IPS-18c (cell line): Measurements from ENCODE around the gene VIPR2.
"Not testable (repeated sequence)": the region's sequence is repeated elsewhere in the genome, so short reads cannot be mapped to it uniquely, and the experiment has no call there.

Source experiments
- H3K4me3 ChIP-seq: 2 replicates; pipeline ENCODE4 v1.7.0; 2013; ENCODE audit warnings: low read depth, mild to moderate bottlenecking, low read length, moderate library complexity; ENCODE audit not compliant: insufficient read depth
- H3K9me3 ChIP-seq: one replicate; pipeline ENCODE4 v1.6.1; 2013; ENCODE audit warnings: mild to moderate bottlenecking, low read length, moderate library complexity; ENCODE audit not compliant: control insufficient read depth, insufficient read depth

The VIPR2 gene

DNA sequence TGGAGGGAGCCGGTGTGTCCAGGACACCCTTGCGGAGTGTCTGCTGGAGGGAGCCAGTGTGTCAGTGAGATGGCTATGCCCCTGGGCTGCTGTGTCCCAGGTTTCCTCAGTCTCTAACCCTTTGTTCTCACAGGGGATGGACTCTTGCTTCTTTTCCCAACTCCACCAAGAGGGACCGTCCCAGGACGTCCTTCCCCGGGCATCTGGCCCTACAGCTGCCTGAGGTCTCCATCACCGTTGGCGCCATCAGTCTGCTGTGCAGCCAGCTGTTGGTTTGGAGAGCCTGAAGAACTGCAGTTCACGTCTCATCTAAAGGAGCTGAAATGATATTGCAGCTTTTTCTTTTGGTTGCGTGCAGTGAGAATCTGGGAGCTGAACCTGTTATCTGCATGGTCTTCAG lies 136.2 kb downstream of the VIPR2 start:
- Histone ChIP-seq H3K9me3 (peaks cover 3% of the 10 kb centered on the region), H3K4me3 (no peak overlapping the region)

DNA sequence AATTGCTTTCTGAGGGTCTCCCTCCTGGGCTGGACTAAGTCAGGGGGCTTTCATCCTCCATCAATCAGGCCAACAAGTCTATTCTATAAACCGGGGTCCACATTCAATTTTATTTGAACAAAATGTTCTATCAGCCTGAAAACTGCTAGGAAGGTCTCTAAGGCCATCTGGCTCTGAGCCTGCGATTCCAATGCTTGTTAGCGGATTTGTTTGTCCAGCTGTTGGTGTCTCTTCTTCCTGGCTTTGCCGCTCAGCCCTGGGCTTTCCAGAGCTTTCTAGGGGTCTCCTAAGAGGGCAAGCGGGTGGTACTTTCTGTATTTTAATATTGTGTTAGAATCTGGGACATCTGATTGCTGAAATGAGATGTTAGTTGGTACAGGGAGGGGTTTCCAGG lies 136.7 kb downstream of the VIPR2 start:
- H3K4me3 ChIP-seq = no peak overlapping the region

DNA sequence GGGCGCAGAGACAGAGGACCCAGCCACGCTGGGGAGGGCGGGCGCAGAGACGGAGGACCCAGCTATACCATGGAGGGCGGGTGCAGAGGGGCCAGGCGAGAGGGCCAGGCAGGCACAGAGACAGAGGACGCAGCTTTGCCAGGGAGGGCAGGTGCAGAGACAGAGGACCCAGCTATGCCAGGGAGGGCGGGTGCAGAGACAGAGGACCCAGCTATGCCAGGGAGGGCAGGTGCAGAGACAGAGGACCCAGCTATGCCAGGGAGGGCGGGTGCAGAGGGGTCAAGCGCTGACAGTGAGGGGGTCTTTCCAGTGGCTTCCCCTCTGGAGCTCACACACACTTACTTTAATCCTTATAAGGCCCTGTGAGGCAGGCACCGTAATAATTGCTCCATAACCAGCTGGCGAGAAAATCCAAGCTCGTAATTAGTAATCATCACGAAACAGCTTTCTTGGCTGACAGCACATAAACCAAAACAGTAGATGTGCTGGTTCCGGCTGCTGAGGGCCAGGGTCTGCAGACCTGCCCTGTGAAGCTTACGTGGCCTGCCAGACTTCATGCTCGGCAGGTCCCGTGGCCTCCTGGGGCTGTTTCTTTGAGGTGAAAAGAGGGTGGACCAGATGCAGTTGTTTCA lies 137.2 kb downstream of the VIPR2 start:
- Histone ChIP-seq H3K4me3 (no peak overlapping the region), H3K9me3 (no peaks in the 10 kb centered on the region)

More for the DNA sequence above, 136.7 kb downstream of the VIPR2 start:
- no peaks in the 10 kb centered on the region for H3K9me3 ChIP-seq

DNA sequence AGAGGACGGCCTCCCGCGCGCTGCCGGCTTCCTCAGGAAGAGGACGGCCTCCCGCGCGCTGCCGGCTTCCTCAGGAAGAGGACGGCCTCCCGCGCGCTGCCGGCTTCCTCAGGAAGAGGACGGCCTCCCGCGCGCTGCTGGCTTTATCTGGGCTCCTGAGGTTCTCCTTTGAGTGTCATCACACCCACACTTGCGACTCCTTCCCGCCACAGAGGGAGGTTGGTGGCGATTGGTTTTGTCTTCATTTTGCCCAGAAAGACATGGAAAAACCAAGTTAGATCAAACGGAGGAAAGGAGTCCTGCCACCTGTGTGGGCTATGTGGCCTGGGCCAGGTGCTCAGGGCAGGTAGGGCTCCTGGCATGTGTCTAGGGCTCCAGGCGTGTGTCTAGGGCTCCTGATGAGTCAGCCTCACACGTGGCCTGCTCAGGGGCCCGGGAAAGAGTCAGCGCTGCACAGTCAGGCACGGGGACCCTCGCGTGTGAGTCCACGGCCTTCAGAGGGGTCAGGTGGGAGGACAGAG lies 138.0 kb downstream of the VIPR2 start:
- Histone ChIP-seq H3K4me3 (no peak overlapping the region), H3K9me3 (no peaks in the 10 kb centered on the region)

DNA sequence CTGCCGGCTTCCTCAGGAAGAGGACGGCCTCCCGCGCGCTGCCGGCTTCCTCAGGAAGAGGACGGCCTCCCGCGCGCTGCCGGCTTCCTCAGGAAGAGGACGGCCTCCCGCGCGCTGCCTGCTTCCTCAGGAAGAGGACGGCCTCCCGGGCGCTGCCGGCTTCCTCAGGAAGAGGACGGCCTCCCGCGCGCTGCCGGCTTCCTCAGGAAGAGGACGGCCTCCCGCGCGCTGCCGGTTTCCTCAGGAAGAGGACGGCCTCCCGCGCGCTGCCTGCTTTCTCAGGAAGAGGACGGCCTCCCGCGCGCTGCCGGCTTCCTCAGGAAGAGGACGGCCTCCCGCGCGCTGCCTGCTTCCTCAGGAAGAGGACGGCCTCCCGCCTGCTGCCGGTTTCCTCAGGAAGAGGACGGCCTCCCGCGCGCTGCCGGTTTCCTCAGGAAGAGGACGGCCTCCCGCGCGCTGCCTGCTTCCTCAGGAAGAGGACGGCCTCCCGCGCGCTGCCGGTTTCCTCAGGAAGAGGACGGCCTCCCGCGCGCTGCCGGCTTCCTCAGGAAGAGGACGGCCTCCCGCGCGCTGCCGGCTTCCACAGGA lies 138.6 kb downstream of the VIPR2 start:
- not testable (repeated sequence) for H3K9me3 ChIP-seq, H3K4me3 ChIP-seq

DNA sequence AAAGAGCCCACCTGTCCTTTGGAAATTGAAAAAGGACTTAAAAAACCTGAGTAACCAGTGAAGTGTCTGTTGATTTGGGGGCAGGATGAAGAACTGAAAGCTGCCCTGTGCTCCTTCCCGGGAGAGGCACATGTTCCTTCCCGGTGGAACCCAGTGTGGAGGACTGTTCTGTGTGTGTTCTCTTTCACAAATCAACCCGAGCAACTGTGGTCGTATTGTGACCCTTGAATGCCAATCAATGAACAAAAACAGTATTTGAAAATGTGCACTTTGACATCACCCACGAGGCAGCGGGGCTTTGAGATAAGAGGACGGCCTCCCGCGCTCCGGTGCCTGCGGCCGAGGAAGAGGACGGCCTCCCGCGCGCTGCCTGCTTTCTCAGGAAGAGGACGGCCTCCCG lies 139.0 kb downstream of the VIPR2 start:
- Histone ChIP-seq H3K4me3 (no peak overlapping the region), H3K9me3 (no peaks in the 10 kb centered on the region)

DNA sequence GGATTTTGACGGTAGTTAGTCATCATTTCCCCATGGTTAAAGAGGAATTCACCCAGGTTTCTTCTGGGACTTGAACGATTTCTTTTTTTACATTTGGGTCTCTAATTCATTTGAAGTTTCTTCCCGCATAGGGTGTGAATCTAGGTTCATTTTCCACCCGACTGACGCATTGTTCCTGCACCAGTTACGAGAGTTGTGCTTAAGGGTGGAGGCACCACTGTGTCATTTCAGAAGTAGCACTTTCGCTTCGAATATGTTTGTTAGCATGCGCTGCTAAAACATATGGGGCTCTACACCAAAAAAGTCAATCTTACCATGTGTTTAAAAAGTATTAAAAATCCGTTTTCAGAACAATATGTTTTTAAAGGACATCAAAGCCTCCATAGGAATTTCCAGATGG lies 140.3 kb downstream of the VIPR2 start:
- Histone ChIP-seq H3K4me3 (no peak overlapping the region), H3K9me3 (no peaks in the 10 kb centered on the region)

DNA sequence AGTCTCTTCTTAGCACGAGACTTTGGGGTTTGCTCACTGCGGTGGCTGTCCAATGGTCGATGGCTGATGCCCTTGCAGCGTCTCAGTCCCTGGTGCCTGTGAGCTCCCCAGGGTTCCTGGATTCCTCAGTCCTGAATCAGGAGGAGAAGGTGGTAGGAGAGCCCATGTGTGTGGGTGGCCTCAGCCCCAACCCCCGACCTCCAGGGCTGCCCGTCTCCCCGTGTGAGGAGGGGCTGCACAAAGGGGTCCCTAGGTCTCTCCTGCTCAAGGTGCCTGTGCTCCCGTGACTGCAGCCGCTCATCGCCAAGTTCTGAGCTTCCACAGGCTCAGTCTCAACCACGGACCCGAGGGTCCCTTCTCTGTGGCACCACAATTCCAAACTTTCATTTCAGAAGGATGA lies 142.9 kb downstream of the VIPR2 start:
- no peak overlapping the region for H3K4me3 ChIP-seq
- H3K9me3 ChIP-seq = peaks cover under 1% of the 10 kb centered on the region

DNA sequence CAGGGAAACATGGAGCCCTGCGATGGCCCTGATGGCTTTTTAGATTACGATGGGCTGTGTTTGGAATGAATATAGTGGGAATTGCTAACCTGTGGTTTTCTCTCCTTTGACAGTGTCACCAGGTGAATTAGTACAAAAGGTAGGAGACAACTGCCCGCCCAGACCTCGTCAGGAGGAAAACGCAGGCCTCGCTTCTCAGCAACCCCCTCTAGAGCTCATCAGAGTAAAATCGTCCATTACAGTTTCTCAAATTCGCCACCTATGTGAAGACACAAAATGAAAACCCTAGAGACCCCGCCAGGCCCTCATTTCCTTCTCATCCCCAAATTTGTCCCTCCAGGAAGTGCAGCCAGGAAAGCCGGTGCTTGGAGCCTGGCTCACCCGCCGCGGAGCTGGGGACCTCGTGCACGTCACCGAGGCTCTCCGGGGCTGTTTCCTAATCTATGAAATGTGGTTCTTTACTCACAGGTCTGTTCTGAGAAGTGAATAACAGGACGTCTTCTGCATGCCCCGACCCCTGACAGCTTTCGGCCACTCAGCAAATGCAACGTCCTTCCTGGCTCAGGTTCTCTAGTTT lies 143.7 kb downstream of the VIPR2 start:
- Histone ChIP-seq H3K4me3 (no peak overlapping the region), H3K9me3 (peaks cover 2% of the 10 kb centered on the region)

DNA sequence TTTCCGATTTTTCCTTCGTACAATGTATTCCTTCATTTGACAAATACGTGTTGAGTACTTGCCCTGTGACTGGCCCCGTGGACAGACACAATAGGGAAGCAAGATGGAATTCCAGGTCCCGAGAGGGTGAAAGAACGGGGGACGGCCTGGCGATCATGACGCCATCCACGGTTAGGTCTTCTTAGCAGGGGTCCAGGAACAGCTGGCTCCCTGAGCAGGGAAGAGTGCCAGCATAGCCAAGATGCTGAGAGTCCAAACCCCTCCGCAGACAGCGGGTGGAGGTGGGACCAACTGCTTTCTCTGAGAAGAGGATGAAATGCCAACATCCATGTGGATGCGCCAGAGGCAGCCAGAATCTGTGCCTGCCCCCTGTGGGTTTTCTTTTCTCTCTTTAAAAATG lies 144.6 kb downstream of the VIPR2 start:
- no peak overlapping the region for H3K4me3 ChIP-seq

DNA sequence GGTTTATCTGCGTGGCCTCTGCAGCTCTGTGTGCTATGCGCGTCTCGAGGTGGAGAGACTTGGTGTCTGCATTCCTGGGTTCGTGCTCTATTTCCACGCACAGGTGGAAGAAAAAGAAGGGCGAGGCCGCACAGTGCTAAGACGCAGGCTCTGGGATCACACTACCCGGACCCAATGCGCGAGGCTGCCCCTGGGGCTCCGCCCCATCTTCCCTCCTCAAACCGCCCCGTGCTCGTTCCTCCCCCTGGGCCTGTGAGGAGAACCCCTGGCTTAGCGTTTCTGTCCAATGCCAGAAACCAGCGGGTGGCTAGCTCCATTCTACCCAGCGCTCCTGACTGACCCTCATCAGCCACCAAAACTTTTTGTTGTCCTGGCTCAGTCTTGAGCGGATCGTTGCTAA lies 145.2 kb downstream of the VIPR2 start:
- Histone ChIP-seq H3K4me3 (no peak overlapping the region), H3K9me3 (peaks cover 2% of the 10 kb centered on the region)

More for the DNA sequence above, 144.6 kb downstream of the VIPR2 start:
- H3K9me3 ChIP-seq = peaks cover 2% of the 10 kb centered on the region

DNA sequence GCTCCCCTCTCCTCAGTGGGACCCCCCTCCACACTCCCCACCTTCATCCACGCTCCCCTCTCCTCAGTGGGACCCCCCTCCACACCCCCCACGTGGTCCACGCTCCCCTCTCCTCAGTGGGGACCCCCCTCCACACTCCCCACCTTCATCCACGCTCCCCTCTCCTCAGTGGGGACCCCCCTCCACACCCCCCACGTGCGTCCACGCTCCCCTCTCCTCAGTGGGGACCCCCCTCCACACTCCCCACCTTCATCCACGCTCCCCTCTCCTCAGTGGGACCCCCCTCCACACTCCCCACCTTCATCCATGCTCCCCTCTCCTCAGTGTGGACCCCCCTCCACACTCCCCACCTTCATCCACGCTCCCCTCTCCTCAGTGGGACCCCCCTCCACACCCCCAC lies 146.4 kb downstream of the VIPR2 start:
- H3K9me3 ChIP-seq = not testable (repeated sequence)

DNA sequence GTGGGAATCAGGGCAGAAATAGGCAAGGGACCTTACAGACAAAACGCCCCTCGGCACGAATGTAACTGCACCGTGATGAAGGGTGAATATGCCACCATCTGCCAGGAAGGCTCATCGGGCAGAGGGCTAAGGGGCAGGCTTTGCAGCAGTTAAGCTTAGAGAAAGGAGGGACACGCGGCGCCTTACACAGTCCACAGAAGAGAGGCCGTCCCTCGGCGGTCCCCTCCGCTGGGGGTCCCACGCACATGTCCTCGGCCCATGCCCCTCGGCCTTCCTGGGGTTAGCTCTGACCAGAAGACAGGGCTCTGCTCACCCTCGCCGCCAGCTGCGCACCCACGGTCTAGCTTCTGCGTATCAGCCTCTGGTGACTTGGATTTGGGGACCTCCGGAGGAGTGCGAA lies 147.2 kb downstream of the VIPR2 start:
- Histone ChIP-seq H3K4me3 (peak overlapping the region; percentile 34; the same call in 1 of the 2 replicates), H3K9me3 (peaks cover 4% of the 10 kb centered on the region)

More for the DNA sequence above, 146.4 kb downstream of the VIPR2 start:
- not testable (repeated sequence) for H3K4me3 ChIP-seq

DNA sequence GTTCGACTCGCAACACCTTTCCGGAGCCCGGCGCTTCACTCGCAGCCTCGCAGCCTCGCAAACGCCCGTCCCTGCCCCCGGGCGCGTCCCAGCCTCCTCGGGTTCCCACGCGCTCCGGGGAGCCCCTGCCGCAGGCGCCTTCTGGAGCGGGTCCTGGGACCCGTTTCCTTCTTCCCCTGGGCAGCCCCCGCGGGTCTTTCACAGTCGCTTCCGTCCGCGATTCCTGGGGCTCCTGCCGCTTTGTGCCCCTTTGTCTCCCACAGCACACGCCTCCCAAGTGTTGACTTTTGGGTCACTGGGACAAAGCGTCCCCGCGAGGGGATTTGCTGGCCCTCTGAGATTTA lies 147.6 kb downstream of the VIPR2 start:
- Histone ChIP-seq H3K4me3 (peak overlapping the region; percentile 34), H3K9me3 (peaks cover 4% of the 10 kb centered on the region)

DNA sequence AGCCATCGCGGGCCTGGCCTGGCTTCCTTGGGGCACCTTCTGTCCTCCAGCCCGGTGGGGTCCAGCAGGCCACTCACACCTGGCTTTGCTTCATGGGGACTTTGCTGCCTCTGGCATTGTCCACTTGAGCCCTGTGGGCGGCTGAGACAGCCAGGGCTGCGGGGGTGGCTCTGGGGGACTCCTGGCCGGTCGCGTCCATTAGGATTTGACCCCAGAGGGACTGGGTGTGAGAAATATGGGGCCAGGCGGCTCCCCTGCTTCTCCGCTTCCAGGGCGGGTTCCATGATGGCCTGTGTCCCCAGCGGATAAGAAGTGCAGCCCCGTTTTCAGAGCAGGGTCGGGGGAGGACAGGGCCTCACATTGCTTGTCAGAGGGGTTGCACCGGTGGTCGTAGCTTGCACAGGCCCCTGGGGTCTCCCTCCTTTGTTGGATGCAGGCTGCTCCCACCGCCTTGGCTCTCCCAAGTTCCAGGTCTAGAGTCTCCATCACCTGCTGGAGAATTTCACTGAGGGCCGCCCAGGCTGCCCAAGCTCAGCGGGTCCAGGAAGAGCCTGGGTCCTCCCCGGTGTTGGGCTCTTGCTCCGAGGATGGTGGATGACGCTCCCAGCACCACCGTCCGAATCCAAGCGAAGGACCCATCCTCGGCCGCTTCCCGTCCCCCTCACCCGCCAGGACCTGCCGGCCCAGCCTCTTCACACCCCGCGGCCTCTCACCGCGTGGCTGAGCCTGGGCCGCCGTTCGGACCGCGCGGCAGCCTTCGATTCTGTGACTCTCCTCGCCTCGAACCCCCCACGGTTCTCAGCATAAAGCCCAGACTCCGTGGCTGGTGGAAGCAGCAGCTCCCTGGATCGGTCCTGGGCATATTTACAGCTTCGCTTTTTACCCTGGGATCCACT lies 148.2 kb downstream of the VIPR2 start:
- Histone ChIP-seq H3K4me3 (peak overlapping the region; percentile 34), H3K9me3 (peaks cover 4% of the 10 kb centered on the region)

DNA sequence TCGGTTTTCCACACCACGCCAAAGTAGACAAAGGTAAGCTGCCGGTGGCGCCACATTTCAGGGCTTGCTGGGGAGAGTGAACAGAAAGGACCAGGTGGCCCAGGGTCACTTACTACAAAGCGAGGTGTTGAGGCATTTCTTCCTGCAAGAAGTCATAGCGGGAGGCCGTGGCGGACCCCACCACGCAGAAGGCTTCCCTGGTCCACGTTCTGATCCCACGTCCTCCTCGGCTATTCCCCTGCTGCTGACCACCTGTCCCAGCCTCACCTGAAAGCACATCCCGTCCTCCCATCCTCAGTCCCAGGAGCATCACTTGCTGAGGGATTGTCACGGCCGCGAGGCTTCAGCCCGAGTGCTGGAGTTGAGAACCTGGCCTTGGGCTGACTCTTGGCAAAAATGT lies 149.2 kb downstream of the VIPR2 start:
- H3K9me3 ChIP-seq = peaks cover 4% of the 10 kb centered on the region
- H3K4me3 ChIP-seq = no peak overlapping the region

DNA sequence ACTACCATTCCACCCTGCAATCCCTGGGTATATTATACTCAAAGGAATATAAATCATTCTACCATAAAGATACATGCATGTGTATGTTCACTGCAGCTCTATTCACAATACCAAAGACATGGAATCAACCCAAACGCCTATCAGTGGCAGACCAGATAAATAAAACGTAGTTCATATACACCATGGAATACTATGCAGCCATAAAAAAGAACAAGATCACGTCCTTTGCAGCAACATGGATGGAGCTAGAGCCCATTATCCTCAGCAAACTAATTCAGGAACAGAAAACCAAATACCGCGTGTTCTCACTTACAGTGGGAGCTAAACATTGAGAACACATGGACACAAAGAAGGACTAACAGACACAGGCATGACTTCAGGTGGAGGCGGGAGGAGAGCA lies 150.0 kb downstream of the VIPR2 start:
- H3K4me3 ChIP-seq = no peak overlapping the region

DNA sequence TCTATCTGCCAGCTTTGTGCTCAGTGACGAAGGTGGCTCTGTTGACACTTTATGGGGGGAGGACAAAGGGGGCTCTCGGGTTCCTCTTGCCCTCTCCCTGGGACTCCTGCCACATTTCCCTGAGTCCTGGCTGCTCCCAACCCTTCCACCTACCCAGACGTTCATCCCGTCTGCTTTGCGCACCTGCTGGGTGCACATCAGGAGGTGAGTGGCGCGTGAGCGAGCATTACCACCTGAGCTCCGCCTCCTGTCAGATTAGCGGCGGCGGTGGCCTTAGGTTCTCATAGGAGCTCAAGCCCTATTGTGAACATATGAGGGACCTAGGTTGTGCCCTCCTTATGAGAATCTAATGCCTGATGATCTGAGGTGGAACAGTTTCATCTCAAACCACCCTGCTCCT lies 151.1 kb downstream of the VIPR2 start:
- no peak overlapping the region for H3K4me3 ChIP-seq
- H3K9me3 ChIP-seq = peaks cover 4% of the 10 kb centered on the region

More for the DNA sequence above, 150.0 kb downstream of the VIPR2 start:
- peaks cover 4% of the 10 kb centered on the region for H3K9me3 ChIP-seq
